PFSK-1 (cell line): ENCODE results near the gene STXBP2.

Experiments used
- FOXP2 ChIP-seq: optimal IDR thresholded peaks from 2 replicates; pipeline ENCODE3; 2011; ENCODE audit warnings: borderline replicate concordance, control low read depth, inconsistent platforms; ENCODE audit not compliant: insufficient read depth; ENCODE audit errors: extremely low read length, extremely low read depth
- POLR2AphosphoS5 ChIP-seq: IDR thresholded peaks from 2 replicates; pipeline ENCODE4 v1.6.1; 2012; ENCODE audit warnings: low read depth, mild to moderate bottlenecking, control low read depth, low read length, moderate library complexity
- REST ChIP-seq, 2 experiments: IDR thresholded peaks; 2 replicates each; pipeline versions ENCODE4 v1.6.1 to v1.8.0; 2011 to 2012; ENCODE audit warnings: low read depth in 2 of 2, low read length in 2 of 2, control low read depth in 1 of 2, inconsistent platforms in 1 of 2, mild to moderate bottlenecking in 1 of 2, moderate library complexity in 1 of 2; ENCODE audit not compliant: insufficient read depth in 1 of 2
- SIN3A ChIP-seq: IDR thresholded peaks from 2 replicates; pipeline ENCODE4 v1.6.1; 2012; ENCODE audit warnings: mild to moderate bottlenecking, low read length, moderate library complexity, borderline replicate concordance; ENCODE audit not compliant: insufficient read depth
- TAF1 ChIP-seq: IDR thresholded peaks from 2 replicates; pipeline ENCODE4 v1.6.1; 2012; ENCODE audit warnings: low read length, control low read depth, borderline replicate concordance; ENCODE audit not compliant: insufficient read depth

STXBP2 gene

GRCh38 chr19:7645656-7646425 lies 8.9 kb downstream of the STXBP2 start:
- no peak for TF ChIP-seq SIN3A
- no peak for TF ChIP-seq REST (IDR thresholded peaks at IDR 0.05; ENCODE audit: insufficient read depth in 1 of 2, low read depth in 2 of 2, low read length in 2 of 2)
- TF ChIP-seq TAF1: no peak
- no peak for TF ChIP-seq FOXP2
- TF ChIP-seq POLR2AphosphoS5: no peak

- TF ChIP-seq REST (IDR thresholded peaks at IDR 0.05; ENCODE audit: insufficient read depth in 1 of 2, low read depth in 2 of 2, low read length in 2 of 2): no peak
- TF ChIP-seq SIN3A: no peak
- no peak for TF ChIP-seq FOXP2
- no peak for TF ChIP-seq TAF1
- no peak for TF ChIP-seq POLR2AphosphoS5
Observed at GRCh38 chr19:7646426-7646700, 9.5 kb downstream of the STXBP2 start.

- TF ChIP-seq TAF1 (no peak), FOXP2 (no peak), POLR2AphosphoS5 (no peak), SIN3A (no peak), REST (IDR thresholded peaks at IDR 0.05; ENCODE audit: insufficient read depth in 1 of 2, low read depth in 2 of 2, low read length in 2 of 2) (no peak)
Observed at GRCh38 chr19:7647156-7647555, 10.2 kb downstream of the STXBP2 start.

- TF ChIP-seq POLR2AphosphoS5 (no peak), SIN3A (no peak), REST (IDR thresholded peaks at IDR 0.05; ENCODE audit: insufficient read depth in 1 of 2, low read depth in 2 of 2, low read length in 2 of 2) (no peak), TAF1 (no peak), FOXP2 (no peak)
Observed at GRCh38 chr19:7648265-7649014, 11.5 kb downstream of the STXBP2 start.
